Measurements from ENCODE around the gene PGBD4.
A peak's percentile ranks its signal among the peaks of the same experiment; 100 is the strongest.

The PGBD4 gene

GRCh38 chr15:34101366-34102174 lies at the start of gene PGBD4, which contains the start of gene EMC7:
PGBD4 (plus strand) TSS chr15:34102083; CDS start chr15:34102532, 449 bp downstream.
EMC7 (minus strand) TSS chr15:34101862; CDS start chr15:34101839, 23 bp downstream.
- no peak for TF ChIP-seq CTCF (IDR thresholded peaks at IDR 0.05; ENCODE audit: insufficient read depth, low read depth, low read length, missing control alignments)
- peak within 1 kb of the TSS; percentile 90 for H3K4me3 ChIP-seq (ENCODE audit: low read length)
- DNase-seq (ENCODE audit: low read depth), result peak; percentile 100

- no peak for TF ChIP-seq CTCF (IDR thresholded peaks at IDR 0.05; ENCODE audit: insufficient read depth, low read depth, low read length, missing control alignments)
- no peak overlapping the region for H3K4me3 ChIP-seq (ENCODE audit: low read length)
- DNase-seq (ENCODE audit: low read depth), result no peak
These were observed 47.7 kb upstream of the PGBD4 start for GRCh38 chr15:34054081-34054707.

DNA sequence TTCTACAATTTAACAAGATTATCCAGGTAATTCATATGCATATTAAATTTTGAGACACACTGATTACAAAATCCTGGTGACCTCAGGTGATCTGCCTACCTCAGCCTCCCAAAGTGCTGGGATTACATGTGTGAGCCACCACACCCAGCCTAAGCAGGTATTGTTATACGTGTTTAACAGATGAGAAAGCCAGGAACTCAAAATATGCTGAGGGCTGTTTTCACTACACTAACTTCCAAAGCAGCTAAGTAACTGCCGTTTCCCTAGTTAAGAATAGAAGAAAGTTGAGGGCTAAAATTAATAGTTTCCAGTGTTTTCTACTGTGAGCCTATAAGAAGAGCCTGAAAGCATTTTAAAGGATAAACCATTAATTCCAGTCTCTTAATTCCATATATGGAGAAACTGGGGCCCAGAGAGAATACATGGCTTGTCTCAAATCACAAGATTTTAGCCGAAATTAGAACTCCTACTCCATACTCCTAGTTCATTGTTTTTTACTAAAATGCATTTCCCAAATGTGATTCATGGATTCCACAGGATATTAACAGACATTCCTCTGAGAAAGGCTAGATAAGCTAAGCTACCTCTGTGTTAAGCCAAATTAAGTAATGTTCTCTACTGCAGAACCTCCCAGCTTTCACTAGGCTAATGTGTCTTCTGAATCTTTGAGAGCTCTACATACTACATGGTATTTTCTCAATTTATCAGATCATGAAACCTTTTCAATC lies 45.9 kb upstream of the PGBD4 start:
- no peak for TF ChIP-seq CTCF (IDR thresholded peaks at IDR 0.05; ENCODE audit: insufficient read depth, low read depth, low read length, missing control alignments)
- peak; percentile 28 for DNase-seq (ENCODE audit: low read depth)
- no peak overlapping the region for H3K4me3 ChIP-seq (ENCODE audit: low read length)

GRCh38 chr15:34056911-34057310 lies 45.0 kb upstream of the PGBD4 start:
- TF ChIP-seq CTCF (IDR thresholded peaks at IDR 0.05; ENCODE audit: insufficient read depth, low read depth, low read length, missing control alignments), result no peak
- no peak overlapping the region for H3K4me3 ChIP-seq (ENCODE audit: low read length)
- no peak for DNase-seq (ENCODE audit: low read depth)

DNA sequence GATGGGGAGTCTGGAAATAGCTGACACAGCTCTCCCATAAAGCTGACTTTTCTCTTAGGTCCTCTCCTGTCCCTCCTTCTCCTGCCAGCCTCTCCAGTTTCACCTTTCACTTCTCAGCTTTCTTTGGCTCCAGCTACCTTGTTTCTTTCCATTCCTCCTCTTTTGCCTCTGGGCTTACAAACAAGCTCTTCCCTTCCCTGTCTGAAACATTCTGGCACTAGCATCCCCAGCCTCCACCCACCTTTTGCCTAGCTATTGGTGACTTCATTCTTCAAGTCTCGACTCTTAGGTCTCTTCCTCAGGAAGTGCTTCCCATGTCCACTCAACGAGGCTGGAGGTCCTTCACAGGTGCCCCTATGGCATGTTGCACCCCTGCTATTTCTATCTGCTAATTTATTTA lies 42.4 kb upstream of the PGBD4 start:
- no peak for DNase-seq (ENCODE audit: low read depth)
- H3K4me3 ChIP-seq (ENCODE audit: low read length), result no peak overlapping the region
- TF ChIP-seq CTCF (IDR thresholded peaks at IDR 0.05; ENCODE audit: insufficient read depth, low read depth, low read length, missing control alignments), result no peak

GRCh38 chr15:34059946-34060345 lies 41.9 kb upstream of the PGBD4 start:
- no peak for DNase-seq (ENCODE audit: low read depth)
- no peak for TF ChIP-seq CTCF (IDR thresholded peaks at IDR 0.05; ENCODE audit: insufficient read depth, low read depth, low read length, missing control alignments)
- no peak overlapping the region for H3K4me3 ChIP-seq (ENCODE audit: low read length)

All from epithelial cell of esophagus (primary cell).